H1 (cell line): Measurements from ENCODE around the gene DKK3. TPM values are rescaled to one million over a fixed set of nuclear protein-coding genes. Genes with fewer than 3 reads are reported as not detected.

Experiments
- CTCF ChIA-PET: fragments of 300-600 bp; sonication (Branson Sonifier 250); formaldehyde crosslinking; loops from one replicate; lab custom pipeline; 2021; ENCODE audit not compliant: partially characterized antibody; lab: Charles Lee
- POLR2A ChIA-PET: fragments of 300-600 bp; sonication (Branson Sonifier 250); formaldehyde crosslinking; loops from one replicate; lab custom pipeline; 2021; ENCODE audit warnings: inconsistent platforms; ENCODE audit not compliant: partially characterized antibody; lab: Charles Lee
- DNase-seq, 2 experiments: peaks; one replicate each; pipeline versions ENCODE4 v3.0.0 to v3.0.0-alpha.2; 2010 to 2022; ENCODE audit warnings: low spot score in 2 of 2, low read depth in 1 of 2, mixed read lengths in 1 of 2
- FAIRE-seq: peaks from 2 replicates; lab custom pipeline; 2011; peaks lifted over from hg19 to GRCh38; lab: Jason Lieb, UNC
- H2AFZ ChIP-seq: 2 replicates; pipeline ENCODE4 v1.8.1; 2012; ENCODE audit warnings: low read length, inconsistent platforms
- H2AK5ac ChIP-seq: 2 replicates; pipeline ENCODE4 v1.6.1; 2013; ENCODE audit warnings: low read depth, low read length
- H2BK120ac ChIP-seq: replicated peaks from 2 replicates; pipeline ENCODE3; 2013; ENCODE audit warnings: low read depth, low read length, inconsistent platforms
- H2BK12ac ChIP-seq: 2 replicates; pipeline ENCODE4 v1.6.1; 2013; ENCODE audit warnings: low read depth, low read length
- H2BK15ac ChIP-seq: 2 replicates; pipeline ENCODE4 v1.6.1; 2013; ENCODE audit warnings: low read length
- H2BK20ac ChIP-seq: 2 replicates; pipeline ENCODE4 v1.6.1; 2013; ENCODE audit warnings: low read length
- H2BK5ac ChIP-seq: 2 replicates; pipeline ENCODE4 v1.6.1; 2013; ENCODE audit warnings: low read depth, low read length
- H3K14ac ChIP-seq: 2 replicates; pipeline ENCODE4 v1.6.1; 2013; ENCODE audit warnings: inconsistent platforms; ENCODE audit not compliant: insufficient read length
- H3K18ac ChIP-seq: 2 replicates; pipeline ENCODE4 v1.6.1; 2013; ENCODE audit warnings: low read length; ENCODE audit errors: extremely low read depth
- H3K23ac ChIP-seq: 2 replicates; pipeline ENCODE4 v1.6.1; 2013; ENCODE audit warnings: inconsistent platforms; ENCODE audit not compliant: insufficient read length
- H3K23me2 ChIP-seq: 2 replicates; pipeline ENCODE4 v1.6.1; 2013; ENCODE audit warnings: low read depth, low read length
- H3K27ac ChIP-seq: 2 replicates; pipeline ENCODE4 v1.6.1; 2011; ENCODE audit warnings: low read depth, low read length, inconsistent platforms
- H3K27me3 ChIP-seq, 4 experiments: replicated peaks in 1 of 4; 1 replicate in 1 of 4; 2 replicates in 3 of 4; pipeline versions ENCODE4 v1.6.1 to v1.8.1; 2011 to 2013; ENCODE audit warnings: low read length in 3 of 4, mild to moderate bottlenecking in 3 of 4, inconsistent platforms in 2 of 4, mixed read lengths in 2 of 4, moderate library complexity in 1 of 4; ENCODE audit not compliant: control insufficient read depth in 3 of 4, insufficient read depth in 3 of 4; ENCODE audit errors: extremely low read depth in 1 of 4
- H3K36me3 ChIP-seq, 4 experiments: 2 replicates each; pipeline versions ENCODE4 v1.6.1 to v1.8.1; 2011 to 2013; ENCODE audit warnings: mild to moderate bottlenecking in 4 of 4, low read length in 3 of 4, moderate library complexity in 2 of 4, control low read depth in 1 of 4, inconsistent platforms in 1 of 4; ENCODE audit not compliant: insufficient read depth in 4 of 4, control insufficient read depth in 2 of 4
- H3K4ac ChIP-seq: replicated peaks from 2 replicates; pipeline ENCODE3; 2013; ENCODE audit warnings: low read length, low read depth, mixed read lengths, inconsistent platforms; ENCODE audit not compliant: insufficient read length
- H3K4me1 ChIP-seq, 4 experiments: replicated peaks in 1 of 4; 1 replicate in 1 of 4; 2 replicates in 3 of 4; pipeline versions ENCODE4 v1.6.1 to v1.8.1; 2011 to 2013; ENCODE audit warnings: low read length in 3 of 4, inconsistent platforms in 2 of 4, mixed read lengths in 1 of 4; ENCODE audit not compliant: insufficient read depth in 4 of 4, control insufficient read depth in 3 of 4
- H3K4me2 ChIP-seq, 2 experiments: 2 replicates each; pipeline versions ENCODE4 v1.6.1 to v1.8.1; 2011 to 2013; ENCODE audit warnings: low read depth in 2 of 2, low read length in 2 of 2, control low read depth in 1 of 2, inconsistent platforms in 1 of 2, mild to moderate bottlenecking in 1 of 2; ENCODE audit not compliant: insufficient read depth in 1 of 2
- H3K4me3 ChIP-seq, 4 experiments: fragments of 200-600, 300-600 bp in 1 of 4; sonication (generic), shearing (Covaris generic), sonication (Bioruptor Twin) in 1 of 4; 2 replicates each; pipeline versions ENCODE4 v1.5.1 to v1.8.1; 2011 to 2016; ENCODE audit warnings: low read length in 4 of 4, low read depth in 3 of 4, control low read depth in 2 of 4, inconsistent platforms in 2 of 4, mild to moderate bottlenecking in 2 of 4, mixed read lengths in 1 of 4, moderate library complexity in 1 of 4; ENCODE audit not compliant: insufficient read depth in 2 of 4; ENCODE audit errors: extremely low read depth in 1 of 4
- H3K56ac ChIP-seq: replicated peaks from 2 replicates; pipeline ENCODE3; 2013; ENCODE audit warnings: low read depth, mild to moderate bottlenecking, mixed read lengths, low read length, inconsistent platforms; ENCODE audit not compliant: insufficient read length
- H3K79me1 ChIP-seq: 2 replicates; pipeline ENCODE4 v1.6.1; 2013; ENCODE audit warnings: low read depth, low read length, control low read depth
- H3K79me2 ChIP-seq, 2 experiments: 2 replicates each; pipeline versions ENCODE4 v1.6.1 to v1.8.1; 2012 to 2013; ENCODE audit warnings: low read length in 2 of 2, mild to moderate bottlenecking in 2 of 2, inconsistent platforms in 1 of 2; ENCODE audit not compliant: insufficient read depth in 2 of 2, control insufficient read depth in 1 of 2
- H3K9ac ChIP-seq, 4 experiments: replicated peaks in 1 of 4; 1 replicate in 1 of 4; 2 replicates in 3 of 4; pipeline versions ENCODE4 v1.6.1 to v1.8.1; 2011 to 2013; ENCODE audit warnings: low read depth in 3 of 4, low read length in 3 of 4, control low read depth in 2 of 4, mild to moderate bottlenecking in 2 of 4, moderate library complexity in 2 of 4, inconsistent platforms in 1 of 4; ENCODE audit errors: extremely low read depth in 1 of 4
- H3K9me3 ChIP-seq, 2 experiments: 2 replicates each; pipeline versions ENCODE4 v1.6.1 to v1.8.1; 2012 to 2013; ENCODE audit warnings: mild to moderate bottlenecking in 2 of 2, moderate library complexity in 2 of 2, control low read depth in 1 of 2, inconsistent platforms in 1 of 2, low read depth in 1 of 2, low read length in 1 of 2, mixed read lengths in 1 of 2; ENCODE audit not compliant: insufficient read depth in 2 of 2
- H4K20me1 ChIP-seq, 2 experiments: replicated peaks in 1 of 2; 2 replicates each; pipeline versions ENCODE3 to v1.8.1; 2011 to 2013; ENCODE audit warnings: inconsistent platforms in 2 of 2, low read length in 2 of 2, mild to moderate bottlenecking in 1 of 2; ENCODE audit not compliant: insufficient read depth in 2 of 2, control insufficient read depth in 1 of 2
- H4K5ac ChIP-seq: 2 replicates; pipeline ENCODE4 v1.6.1; 2013; ENCODE audit warnings: low read length, low read depth, mixed read lengths, inconsistent platforms; ENCODE audit not compliant: insufficient read length
- H4K8ac ChIP-seq: 2 replicates; pipeline ENCODE4 v1.8.0; 2013; ENCODE audit warnings: mild to moderate bottlenecking, moderate library complexity, low read length, inconsistent platforms; ENCODE audit not compliant: insufficient read depth; ENCODE audit errors: extremely low read depth
- H4K91ac ChIP-seq: replicated peaks from 2 replicates; pipeline ENCODE3; 2013; ENCODE audit warnings: low read length, mixed read lengths, inconsistent platforms; ENCODE audit not compliant: insufficient read length
- BACH1 ChIP-seq: IDR thresholded peaks from 2 replicates; pipeline ENCODE4 v1.6.1; 2012; ENCODE audit warnings: low read length, improper control_type of control experiment
- BCL11A ChIP-seq, 2 experiments: IDR thresholded peaks; one replicate each; pipeline ENCODE4 v1.6.1; 2011; ENCODE audit warnings: low read depth in 2 of 2, low read length in 2 of 2, mild to moderate bottlenecking in 2 of 2
- CBX8 ChIP-seq: fragments of 300-800, 300-1000 bp; sonication (generic); IDR thresholded peaks from 2 replicates; pipeline ENCODE4 v1.7.1; 2016; ENCODE audit warnings: low read depth, low read length, borderline replicate concordance
- CHD2 ChIP-seq: IDR thresholded peaks from 2 replicates; pipeline ENCODE4 v1.6.1; 2012; ENCODE audit warnings: low read length, improper control_type of control experiment
- CREB1 ChIP-seq: IDR thresholded peaks from 2 replicates; pipeline ENCODE4 v1.6.1; 2012; ENCODE audit warnings: inconsistent platforms
- EGR1 ChIP-seq: IDR thresholded peaks from 2 replicates; pipeline ENCODE4 v1.6.1; 2011; ENCODE audit warnings: low read depth, low read length, borderline replicate concordance
- KDM5A ChIP-seq: fragments of 200-600 bp; IDR thresholded peaks from 2 replicates; pipeline ENCODE4 v1.7.1; 2012; ENCODE audit warnings: mild to moderate bottlenecking, low read length, inconsistent platforms, mixed read lengths
- RBBP5 ChIP-seq: IDR thresholded peaks from 2 replicates; pipeline ENCODE4 v1.7.1; 2012; ENCODE audit warnings: low read depth, mild to moderate bottlenecking, inconsistent platforms, low read length, moderate library complexity, borderline replicate concordance
- SIRT6 ChIP-seq: IDR thresholded peaks from one replicate; pipeline ENCODE4 v1.7.1; 2012; ENCODE audit warnings: low read length, inconsistent platforms
- SIX5 ChIP-seq: IDR thresholded peaks from 2 replicates; pipeline ENCODE4 v1.6.1; 2011; ENCODE audit warnings: mild to moderate bottlenecking, low read depth, low read length
- TAF1 ChIP-seq: IDR thresholded peaks from 2 replicates; pipeline ENCODE4 v1.6.1; 2011; ENCODE audit warnings: mild to moderate bottlenecking, low read depth, low read length
- TCF12 ChIP-seq: IDR thresholded peaks from 2 replicates; pipeline ENCODE4 v1.6.1; 2011; ENCODE audit warnings: low read depth, mild to moderate bottlenecking, low read length
- ZNF274 ChIP-seq: IDR thresholded peaks from 2 replicates; pipeline ENCODE4 v1.7.0; 2012; ENCODE audit warnings: low read length, borderline replicate concordance; ENCODE audit errors: extremely low read depth
- WGBS, 2 experiments: shearing (Covaris generic) in 1 of 2; methylation state at CpG; one replicate each; pipeline versions ENCODE4 v1.1.6 to v1.1.7; 2013 to 2015; ENCODE audit warnings: low lambda C conversion rate in 2 of 2, mixed read lengths in 2 of 2, inconsistent platforms in 1 of 2, low coverage in 1 of 2, missing lambda C conversion rate in 1 of 2; ENCODE audit not compliant: insufficient replicate concordance in 2 of 2, insufficient coverage in 1 of 2, insufficient read length in 1 of 2; ENCODE audit errors: extremely low coverage in 1 of 2, missing lambda C conversion rate in 1 of 2; 5-methylcytosine and 5-hydroxymethylcytosine counted together
- polyA plus RNA-seq, 7 experiments: library from polyadenylated mRNA; depleted of rRNA in 3 of 7; stranded (reverse) in 5 of 7; unstranded in 2 of 7; fragments of >200 nt in 5 of 7; fragments of 200-250 nt in 2 of 7; gene quantifications; 1 replicate in 5 of 7; 2 replicates in 1 of 7; 4 replicates in 1 of 7; pipeline versions ENCODE4 v1.2.1 to v1.2.3, GENCODE V29; 2011 to 2013; ENCODE audit warnings: missing spikeins in 2 of 7, mixed read lengths in 2 of 7
- total RNA-seq: library from RNA; stranded (reverse); fragmentation: NEBNext Ultra II Directional; extraction: Animal tissue kit (Norgen Biotek cat#: 25700); gene quantifications from 2 replicates; pipeline ENCODE4 v1.2.1, GENCODE V29; 2021
- TF ChIP-seq, protein P1 (sequence below): IDR thresholded peaks from 2 replicates; pipeline ENCODE4 v1.6.1; 2012; ENCODE audit warnings: low read length, inconsistent platforms

Gene DKK3
- total and polyA plus RNA-seq, 2 of the 8 experiments (the other 6 are each of a cell fraction or from before 2014, with no cell fraction given): 30.0 to 40.1 TPM

DNA sequence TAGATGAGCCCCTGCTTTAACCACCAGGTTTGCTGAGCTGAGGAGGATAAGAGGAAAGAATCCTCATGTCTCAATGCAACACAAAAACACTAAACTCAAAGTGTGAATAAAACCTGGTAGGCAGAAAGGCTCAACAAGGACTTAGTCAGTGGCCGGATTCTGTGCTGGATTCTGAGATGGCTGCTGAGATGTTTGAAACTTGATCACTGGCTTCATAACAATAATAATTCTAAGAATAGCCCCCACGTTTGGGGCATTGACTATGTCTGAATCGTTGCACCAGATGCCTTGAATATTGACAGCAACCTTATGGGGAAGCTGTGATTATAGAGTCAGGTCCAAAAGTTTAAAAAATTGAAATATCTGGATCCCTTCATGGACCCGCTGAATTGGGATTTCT is 4.6 kb downstream of the DKK3 start:
- no peak overlapping the region for H2BK120ac ChIP-seq
- no peak overlapping the region for H2AFZ ChIP-seq
- H2BK20ac ChIP-seq: no peak overlapping the region
- ChIA-PET POLR2A (no interaction called here), CTCF (interaction anchor here (0.7 to 2.4 kb wide), 7 partner anchors 18 to 277 kb away, joined by 3 to 11 read pairs (median 5); no protein-coding TSS in a partner anchor)
- no peak overlapping the region for H2BK12ac ChIP-seq
- H3K14ac ChIP-seq: no peak overlapping the region
- no peak overlapping the region for H4K91ac ChIP-seq
- no peak overlapping the region for H3K18ac ChIP-seq
- no peak overlapping the region for H2BK5ac ChIP-seq
- H3K4ac ChIP-seq: no peak overlapping the region
- no peaks in the 10 kb centered on the region for H3K9me3 ChIP-seq
- no peak overlapping the region for H3K4me3 ChIP-seq
- H4K8ac ChIP-seq: no peak overlapping the region
- H3K9ac ChIP-seq: no peak overlapping the region
- no peak overlapping the region for H2AK5ac ChIP-seq
- H3K4me2 ChIP-seq: no peak overlapping the region
- WGBS, 2 experiments: 91% methylated on average over 4 of the region's 4 CpGs; no CpG with 5 or more reads in 1 of the 2 experiments
- no peaks in the 10 kb centered on the region for H3K79me1 ChIP-seq
- peaks cover 2 to 13% of the 10 kb centered on the region in 2 experiments for H4K20me1 ChIP-seq
- H2BK15ac ChIP-seq: no peak overlapping the region
- no peak overlapping the region for H3K56ac ChIP-seq
- FAIRE-seq: no peak
- H3K79me2 ChIP-seq: no peaks in the 10 kb centered on the region
- H3K23ac ChIP-seq: no peak overlapping the region
- DNase-seq: no peak
- peaks cover 0 to 9% (median 4%) of the 10 kb centered on the region in 4 experiments; a peak in 4 of 7 replicates for H3K4me1 ChIP-seq
- H3K23me2 ChIP-seq: peaks cover 7% of the 10 kb centered on the region; the same call in 1 of the 2 replicates
- H3K27me3 ChIP-seq: peaks cover 0 to 13% (median 10%) of the 10 kb centered on the region in 4 experiments; a peak in 4 of 7 replicates
- peaks cover 3 to 11% (median 10%) of the 10 kb centered on the region in 4 experiments; a peak in 6 of 8 replicates for H3K36me3 ChIP-seq
- H3K27ac ChIP-seq: no peak overlapping the region
- no peak overlapping the region for H4K5ac ChIP-seq
- no peak for TF ChIP-seq BCL11A (IDR thresholded peaks at IDR 0.05; ENCODE audit: low read depth in 2 of 2, low read length in 2 of 2)
- TF ChIP-seq KDM5A: no peak
- TF ChIP-seq CREB1: no peak
- TF ChIP-seq, protein P1, sequence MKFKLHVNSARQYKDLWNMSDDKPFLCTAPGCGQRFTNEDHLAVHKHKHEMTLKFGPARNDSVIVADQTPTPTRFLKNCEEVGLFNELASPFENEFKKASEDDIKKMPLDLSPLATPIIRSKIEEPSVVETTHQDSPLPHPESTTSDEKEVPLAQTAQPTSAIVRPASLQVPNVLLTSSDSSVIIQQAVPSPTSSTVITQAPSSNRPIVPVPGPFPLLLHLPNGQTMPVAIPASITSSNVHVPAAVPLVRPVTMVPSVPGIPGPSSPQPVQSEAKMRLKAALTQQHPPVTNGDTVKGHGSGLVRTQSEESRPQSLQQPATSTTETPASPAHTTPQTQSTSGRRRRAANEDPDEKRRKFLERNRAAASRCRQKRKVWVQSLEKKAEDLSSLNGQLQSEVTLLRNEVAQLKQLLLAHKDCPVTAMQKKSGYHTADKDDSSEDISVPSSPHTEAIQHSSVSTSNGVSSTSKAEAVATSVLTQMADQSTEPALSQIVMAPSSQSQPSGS: no peak
- TF ChIP-seq CBX8: no peak
- no peak for TF ChIP-seq TAF1
- no peak for TF ChIP-seq CHD2
- TF ChIP-seq TCF12: no peak
- TF ChIP-seq ZNF274: no peak
- no peak for TF ChIP-seq RBBP5
- TF ChIP-seq SIRT6: no peak
- no peak for TF ChIP-seq SIX5
- TF ChIP-seq EGR1: no peak
- no peak for TF ChIP-seq BACH1
